Calu3 (cell line): ENCODE data around the gene KCND3. TPM values are rescaled to one million over a fixed set of nuclear protein-coding genes. Genes with fewer than 3 reads are reported as not detected.

Experiments used
- BruUV-seq: library from RNA; stranded (reverse); fragments of 400-500 nt; replicated peaks from 2 replicates; lab custom pipeline; 2021; lab: Mats Ljungman, UMichigan
- CTCF ChIA-PET: fragments of 300-600 bp; sonication (Branson Sonifier 250); formaldehyde crosslinking; loops from one replicate; lab custom pipeline; 2022; ENCODE audit warnings: antibody characterized with exemption; lab: Charles Lee
- DNase-seq: peaks from one replicate; pipeline ENCODE4 v3.0.0; 2022
- H3K27ac Mint-ChIP-seq: one replicate; pipeline ENCODE4 v1.8.0; 2022; ENCODE audit warnings: mixed read lengths; ENCODE audit not compliant: unreplicated experiment
- H3K27me3 Mint-ChIP-seq: one replicate; pipeline ENCODE4 v1.8.0; 2022; ENCODE audit warnings: mixed read lengths; ENCODE audit not compliant: unreplicated experiment
- H3K36me3 Mint-ChIP-seq: one replicate; pipeline ENCODE4 v1.8.0; 2022; ENCODE audit warnings: mild to moderate bottlenecking, moderate library complexity, mixed read lengths; ENCODE audit not compliant: insufficient read depth, unreplicated experiment
- H3K4me1 Mint-ChIP-seq: one replicate; pipeline ENCODE4 v1.8.0; 2022; ENCODE audit warnings: mild to moderate bottlenecking, low read depth, mixed read lengths; ENCODE audit not compliant: unreplicated experiment
- H3K4me3 Mint-ChIP-seq: one replicate; pipeline ENCODE4 v1.8.0; 2022; ENCODE audit warnings: mild to moderate bottlenecking, low read depth, moderate library complexity, mixed read lengths; ENCODE audit not compliant: unreplicated experiment
- H3K9me3 Mint-ChIP-seq: one replicate; pipeline ENCODE4 v1.8.0; 2022; ENCODE audit warnings: low read depth, mixed read lengths; ENCODE audit not compliant: unreplicated experiment
- intact Hi-C: fragments of 100-400 bp; cut with micrococcal nuclease; formaldehyde crosslinking; loops from one replicate; pipeline ENCODE4 v1.10.0; 2022; ENCODE audit not compliant: unreplicated experiment
- total RNA-seq: library from RNA; stranded (reverse); gene quantifications from 2 replicates; pipeline ENCODE4 v1.2.3, GENCODE V29; 2022
- TF ChIP-seq, protein P1 (sequence below): fragments of 200-600 bp; IDR thresholded peaks from one replicate; pipeline ENCODE4 v1.8.0; 2022; ENCODE audit warnings: antibody characterized with exemption; ENCODE audit not compliant: unreplicated experiment

KCND3 gene
- total RNA-seq, 1 experiment from 2014 or later = 0.07 TPM

DNA sequence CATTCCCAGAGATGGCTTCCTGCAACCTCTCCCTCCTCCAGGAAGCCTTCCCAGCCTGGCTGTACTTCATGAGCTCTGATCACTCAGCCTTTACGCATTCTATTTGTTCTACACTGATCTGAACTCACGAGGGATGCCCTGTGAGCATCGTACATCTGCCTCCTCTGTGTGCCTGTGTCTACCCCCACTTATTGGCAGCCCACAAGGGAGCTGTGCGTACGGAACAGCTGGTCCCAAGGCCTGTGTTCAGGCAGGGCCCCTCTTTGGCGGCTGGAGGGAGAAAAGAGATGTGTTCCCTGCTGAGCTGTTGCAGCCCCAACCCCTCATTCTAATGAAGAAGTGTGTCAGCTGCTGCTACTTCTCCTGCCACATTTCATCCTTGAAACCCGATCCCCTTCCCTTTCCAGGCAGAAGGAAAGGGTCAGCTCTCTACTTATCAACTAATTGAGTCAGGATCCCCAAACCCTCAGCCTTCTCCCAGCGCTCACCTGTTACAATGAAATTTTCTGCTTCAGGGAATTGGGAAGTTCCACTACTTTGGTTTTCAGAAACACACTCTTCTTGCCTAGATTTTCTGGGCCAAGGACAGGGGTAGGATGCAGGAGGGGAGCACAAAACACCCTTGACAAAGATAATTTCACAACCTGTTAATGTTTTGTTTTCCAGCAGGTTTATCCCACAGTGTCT lies 253.5 kb downstream of the KCND3 start:
- TF ChIP-seq, protein P1, sequence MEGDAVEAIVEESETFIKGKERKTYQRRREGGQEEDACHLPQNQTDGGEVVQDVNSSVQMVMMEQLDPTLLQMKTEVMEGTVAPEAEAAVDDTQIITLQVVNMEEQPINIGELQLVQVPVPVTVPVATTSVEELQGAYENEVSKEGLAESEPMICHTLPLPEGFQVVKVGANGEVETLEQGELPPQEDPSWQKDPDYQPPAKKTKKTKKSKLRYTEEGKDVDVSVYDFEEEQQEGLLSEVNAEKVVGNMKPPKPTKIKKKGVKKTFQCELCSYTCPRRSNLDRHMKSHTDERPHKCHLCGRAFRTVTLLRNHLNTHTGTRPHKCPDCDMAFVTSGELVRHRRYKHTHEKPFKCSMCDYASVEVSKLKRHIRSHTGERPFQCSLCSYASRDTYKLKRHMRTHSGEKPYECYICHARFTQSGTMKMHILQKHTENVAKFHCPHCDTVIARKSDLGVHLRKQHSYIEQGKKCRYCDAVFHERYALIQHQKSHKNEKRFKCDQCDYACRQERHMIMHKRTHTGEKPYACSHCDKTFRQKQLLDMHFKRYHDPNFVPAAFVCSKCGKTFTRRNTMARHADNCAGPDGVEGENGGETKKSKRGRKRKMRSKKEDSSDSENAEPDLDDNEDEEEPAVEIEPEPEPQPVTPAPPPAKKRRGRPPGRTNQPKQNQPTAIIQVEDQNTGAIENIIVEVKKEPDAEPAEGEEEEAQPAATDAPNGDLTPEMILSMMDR = no peak
- intact Hi-C loops = no loop called here
- peaks cover 56% of the 10 kb centered on the region for H3K27me3 Mint-ChIP-seq
- H3K36me3 Mint-ChIP-seq = peaks cover 27% of the 10 kb centered on the region
- DNase-seq = no peak
- BruUV-seq = no TSS peak
- CTCF ChIA-PET = no interaction called here
- H3K4me1 Mint-ChIP-seq = peaks cover 24% of the 10 kb centered on the region
- H3K27ac Mint-ChIP-seq = no peak overlapping the region
- no peak overlapping the region for H3K4me3 Mint-ChIP-seq
- no peaks in the 10 kb centered on the region for H3K9me3 Mint-ChIP-seq

DNA sequence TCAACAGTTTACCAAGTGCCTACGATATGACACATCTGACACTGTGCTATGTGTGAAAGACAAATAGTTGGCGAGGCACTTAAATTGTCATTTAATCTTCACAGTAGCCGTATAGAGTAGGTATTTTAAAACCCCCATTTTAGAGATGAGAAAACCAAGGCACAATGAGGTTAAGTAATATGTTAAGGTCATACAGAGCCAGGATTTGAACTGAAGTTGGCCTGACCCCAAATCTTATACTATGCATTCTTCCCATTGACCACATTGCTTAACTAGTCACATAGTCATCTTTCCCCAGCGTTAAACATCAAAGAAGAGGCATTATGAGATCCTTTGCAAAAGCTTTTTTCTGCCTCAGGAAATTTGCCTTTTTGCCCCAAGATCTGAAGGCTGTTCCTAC lies 254.1 kb downstream of the KCND3 start:
- BruUV-seq = no TSS peak
- CTCF ChIA-PET = no interaction called here
- no peak overlapping the region for H3K4me3 Mint-ChIP-seq
- H3K4me1 Mint-ChIP-seq = peaks cover 24% of the 10 kb centered on the region
- peaks cover 27% of the 10 kb centered on the region for H3K36me3 Mint-ChIP-seq
- H3K27me3 Mint-ChIP-seq = peaks cover 49% of the 10 kb centered on the region
- no peaks in the 10 kb centered on the region for H3K9me3 Mint-ChIP-seq
- intact Hi-C loops = no loop called here
- H3K27ac Mint-ChIP-seq = no peak overlapping the region
- TF ChIP-seq, protein P1 = no peak
- DNase-seq = no peak

DNA sequence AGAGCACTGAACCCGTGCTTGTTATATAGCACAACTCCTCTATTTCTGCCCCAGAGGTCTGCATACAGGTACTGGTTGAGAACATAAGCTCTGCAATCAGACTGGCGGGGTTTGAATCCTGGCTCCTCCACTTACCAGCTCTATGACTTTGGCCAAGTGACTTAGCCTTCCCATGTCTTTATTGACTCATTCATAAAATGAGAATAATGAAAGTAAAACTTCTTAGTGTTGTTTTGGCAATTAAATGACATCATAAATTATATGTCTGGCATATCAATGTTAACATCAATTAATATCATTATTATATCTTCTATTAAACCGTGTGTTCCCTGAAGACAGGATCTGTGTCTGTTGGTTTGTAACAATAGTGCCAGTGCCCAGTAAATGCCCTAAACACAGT lies 254.6 kb downstream of the KCND3 start:
- H3K36me3 Mint-ChIP-seq = peaks cover 25% of the 10 kb centered on the region
- H3K4me3 Mint-ChIP-seq = no peak overlapping the region
- BruUV-seq = no TSS peak
- H3K4me1 Mint-ChIP-seq = peaks cover 21% of the 10 kb centered on the region
- H3K27ac Mint-ChIP-seq = no peak overlapping the region
- no peak for DNase-seq
- H3K27me3 Mint-ChIP-seq = peaks cover 44% of the 10 kb centered on the region
- intact Hi-C loops = no loop called here
- H3K9me3 Mint-ChIP-seq = no peaks in the 10 kb centered on the region
- CTCF ChIA-PET = interaction anchor here (0.6 kb wide), 2 partner anchors 286 to 1223 kb away, joined by 4 to 6 read pairs; partner anchors contain the start of gene WDR77
- TF ChIP-seq, protein P1 = no peak

DNA sequence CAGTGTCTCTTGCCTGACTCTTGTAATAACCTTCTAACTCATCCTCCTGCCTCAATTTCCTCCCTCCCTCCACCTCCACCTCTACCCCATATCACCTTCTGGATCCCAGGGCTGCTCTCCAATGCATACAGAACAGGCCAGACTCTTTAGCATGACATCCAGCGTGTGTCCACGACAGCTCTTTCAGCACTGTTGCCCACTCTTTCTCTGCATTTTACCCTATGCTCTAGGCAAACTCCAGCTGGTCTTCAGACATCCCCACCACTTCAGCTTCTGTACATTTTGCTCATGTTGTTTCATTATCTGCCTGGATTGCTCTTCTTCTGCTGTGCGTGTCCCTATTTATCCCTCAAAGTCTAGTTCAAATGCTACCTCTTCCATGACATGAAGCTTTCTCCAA lies 255.0 kb downstream of the KCND3 start:
- Mint-ChIP-seq H3K4me1 (peaks cover 17% of the 10 kb centered on the region), H3K9me3 (no peaks in the 10 kb centered on the region), H3K27ac (no peak overlapping the region), H3K4me3 (no peak overlapping the region), H3K27me3 (peaks cover 40% of the 10 kb centered on the region), H3K36me3 (peaks cover 21% of the 10 kb centered on the region)
- intact Hi-C loops = no loop called here
- CTCF ChIA-PET = interaction anchor here (0.6 kb wide), 2 partner anchors 286 to 1223 kb away, joined by 4 to 6 read pairs; partner anchors contain the start of gene WDR77
- BruUV-seq = no TSS peak
- TF ChIP-seq, protein P1 = no peak
- no peak for DNase-seq
